ENCODE results near the gene S100A2.

DNA sequence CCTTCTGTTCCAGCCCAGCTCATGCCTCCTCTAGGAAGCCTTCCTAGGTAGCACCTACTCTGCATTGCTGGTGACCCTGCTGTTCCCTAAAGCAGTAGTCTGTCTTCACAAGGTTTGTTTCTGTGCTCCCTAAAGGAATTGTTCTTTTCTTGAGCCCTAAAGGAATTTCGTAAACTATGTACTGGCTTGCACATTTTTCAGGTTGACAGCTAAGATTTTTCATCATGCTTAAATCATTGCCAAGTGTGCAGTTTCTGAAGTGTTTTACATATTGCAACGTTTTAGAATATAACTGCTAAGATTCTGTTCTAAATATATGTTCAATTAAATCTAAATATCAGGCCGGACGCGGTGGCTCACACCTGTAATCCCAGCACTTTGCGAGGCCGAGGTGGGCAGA, 34.2 kb upstream of the S100A2 start:
- TF ChIP-seq, protein P1, sequence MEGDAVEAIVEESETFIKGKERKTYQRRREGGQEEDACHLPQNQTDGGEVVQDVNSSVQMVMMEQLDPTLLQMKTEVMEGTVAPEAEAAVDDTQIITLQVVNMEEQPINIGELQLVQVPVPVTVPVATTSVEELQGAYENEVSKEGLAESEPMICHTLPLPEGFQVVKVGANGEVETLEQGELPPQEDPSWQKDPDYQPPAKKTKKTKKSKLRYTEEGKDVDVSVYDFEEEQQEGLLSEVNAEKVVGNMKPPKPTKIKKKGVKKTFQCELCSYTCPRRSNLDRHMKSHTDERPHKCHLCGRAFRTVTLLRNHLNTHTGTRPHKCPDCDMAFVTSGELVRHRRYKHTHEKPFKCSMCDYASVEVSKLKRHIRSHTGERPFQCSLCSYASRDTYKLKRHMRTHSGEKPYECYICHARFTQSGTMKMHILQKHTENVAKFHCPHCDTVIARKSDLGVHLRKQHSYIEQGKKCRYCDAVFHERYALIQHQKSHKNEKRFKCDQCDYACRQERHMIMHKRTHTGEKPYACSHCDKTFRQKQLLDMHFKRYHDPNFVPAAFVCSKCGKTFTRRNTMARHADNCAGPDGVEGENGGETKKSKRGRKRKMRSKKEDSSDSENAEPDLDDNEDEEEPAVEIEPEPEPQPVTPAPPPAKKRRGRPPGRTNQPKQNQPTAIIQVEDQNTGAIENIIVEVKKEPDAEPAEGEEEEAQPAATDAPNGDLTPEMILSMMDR (IDR thresholded peaks at IDR 0.05) = no peak
- no peak for TF ChIP-seq POLR2A (IDR thresholded peaks at IDR 0.05)

Measured in heart left ventricle (tissue), 13 donors.